Activated CD4-positive, alpha-beta T cell treated with anti-CD3 and anti-CD28 coated beads for 4 hours (primary cell): ENCODE results near the gene PHKA1.
"Not testable (repeated sequence)": the region's sequence is repeated elsewhere in the genome, so short reads cannot be mapped to it uniquely, and the experiment has no call there.

ENCODE experiments used
- DNase-seq, 2 donors: peaks; one replicate each; pipeline ENCODE4 v3.0.0-alpha.2; 2020

PHKA1 gene

GRCh38 chrX:72663737-72664136, 50.4 kb downstream of the PHKA1 start:
- no peak for DNase-seq

- DNase-seq: no peak
These were observed 51.9 kb downstream of the PHKA1 start for GRCh38 chrX:72662020-72662747.

- DNase-seq: no peak
These were observed 54.4 kb downstream of the PHKA1 start for GRCh38 chrX:72659723-72660122.

- no peak for DNase-seq
These were observed 62.0 kb downstream of the PHKA1 start for GRCh38 chrX:72652082-72652481.

GRCh38 chrX:72644946-72645345, 69.2 kb downstream of the PHKA1 start:
- DNase-seq: no peak

- no peak for DNase-seq
These were observed 72.5 kb downstream of the PHKA1 start for GRCh38 chrX:72641611-72642010.

GRCh38 chrX:72635930-72636329, 78.2 kb downstream of the PHKA1 start:
- no peak for DNase-seq

GRCh38 chrX:72634331-72634730, 79.8 kb downstream of the PHKA1 start:
- DNase-seq: no peak

GRCh38 chrX:72630185-72630584, 83.9 kb downstream of the PHKA1 start:
- DNase-seq: no peak

GRCh38 chrX:72624194-72624593, 89.9 kb downstream of the PHKA1 start:
- no peak for DNase-seq

GRCh38 chrX:72621625-72622485, 92.3 kb downstream of the PHKA1 start:
- no peak for DNase-seq

GRCh38 chrX:72621163-72621562, 92.9 kb downstream of the PHKA1 start:
- DNase-seq: no peak

GRCh38 chrX:72620550-72621145, 93.5 kb downstream of the PHKA1 start:
- DNase-seq: peak; percentile 2 to 6

- DNase-seq: no peak
These were observed 104.8 kb downstream of the PHKA1 start for GRCh38 chrX:72609313-72609712.

- DNase-seq: no peak
These were observed 109.4 kb downstream of the PHKA1 start for GRCh38 chrX:72604705-72605104.

- DNase-seq: no peak
These were observed 110.0 kb downstream of the PHKA1 start for GRCh38 chrX:72604112-72604511.

GRCh38 chrX:72591038-72591437, 123.1 kb downstream of the PHKA1 start:
- DNase-seq: not testable (repeated sequence)

GRCh38 chrX:72584163-72584562, 129.9 kb downstream of the PHKA1 start:
- DNase-seq: no peak

GRCh38 chrX:72576141-72576894, 137.8 kb downstream of the PHKA1 start:
- no peak for DNase-seq

GRCh38 chrX:72573158-72573511, 141.0 kb downstream of the PHKA1 start:
- no peak for DNase-seq

GRCh38 chrX:72572248-72573157, 141.6 kb downstream of the PHKA1 start, which contains the start of gene HDAC8:
TSS of gene HDAC8 (minus strand) at chrX:72572843. CDS start at chrX:72572761, 82 bp downstream.
- peak; percentile 25 to 45 for DNase-seq

GRCh38 chrX:72569786-72570185, 144.3 kb downstream of the PHKA1 start:
- DNase-seq: no peak
